Activated naive CD4-positive, alpha-beta T cell treated with anti-CD3 and anti-CD28 coated beads, Interleukin-2, amount 50 U/mL, for 72 hours (primary cell): Measurements from ENCODE around the gene TEX2. TPM values are rescaled to one million over a fixed set of nuclear protein-coding genes. Genes with fewer than 3 reads are reported as not detected.

Experiments used
- ATAC-seq, 2 donors: fragments of 150-1000 bp; cut with Tn5 transposase; 2 replicates each; pipeline ENCODE4 v1.10.0; 2021; ENCODE audit warnings: mild to moderate bottlenecking in 2 of 2, moderate library complexity in 2 of 2
- DNase-seq, 2 donors: peaks; one replicate each; pipeline ENCODE4 v3.0.0; 2021 to 2022; ENCODE audit warnings: low spot score in 2 of 2
- H3K27ac Mint-ChIP-seq, 2 donors: one replicate each; pipeline ENCODE4 v1.8.0; 2022; ENCODE audit warnings: mild to moderate bottlenecking in 2 of 2, mixed read lengths in 2 of 2
- H3K36me3 Mint-ChIP-seq, 2 donors: one replicate each; pipeline ENCODE4 v1.8.0; 2022; ENCODE audit warnings: mixed read lengths in 2 of 2
- H3K9me3 Mint-ChIP-seq, 2 donors: one replicate each; pipeline ENCODE4 v1.8.0; 2022; ENCODE audit warnings: mixed read lengths in 2 of 2
- total RNA-seq, 2 donors: library from RNA; stranded (reverse); gene quantifications; one replicate each; pipeline ENCODE4 v1.2.3, GENCODE V29; 2022

TEX2 gene
- total RNA-seq, 2 donors from 2014 or later = 12.1 to 14.7 TPM

DNA sequence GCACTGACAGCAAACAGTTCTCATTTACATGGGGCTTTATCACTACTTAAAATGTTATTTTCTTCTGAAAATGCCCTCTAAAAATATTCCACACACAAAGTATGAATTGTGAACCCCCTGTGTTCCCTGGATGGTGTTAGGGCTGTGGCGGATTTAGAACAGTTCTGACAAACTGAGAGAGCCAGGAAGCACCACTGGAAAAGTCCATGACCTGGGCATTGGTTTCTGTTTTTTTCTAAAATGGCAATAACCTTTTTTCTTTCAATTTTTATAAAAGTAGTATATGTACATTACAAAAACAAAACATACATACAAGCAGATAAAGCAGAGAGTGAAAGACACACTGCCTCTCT, 112.1 kb downstream of the TEX2 start:
- no peaks in the 10 kb centered on the region for H3K9me3 Mint-ChIP-seq
- no peak for ATAC-seq
- H3K36me3 Mint-ChIP-seq = peaks cover 12 to 16% of the 10 kb centered on the region in 2 donors
- DNase-seq = no peak
- peak overlapping the region in 1 of 2 donors; percentile 53 for H3K27ac Mint-ChIP-seq

DNA sequence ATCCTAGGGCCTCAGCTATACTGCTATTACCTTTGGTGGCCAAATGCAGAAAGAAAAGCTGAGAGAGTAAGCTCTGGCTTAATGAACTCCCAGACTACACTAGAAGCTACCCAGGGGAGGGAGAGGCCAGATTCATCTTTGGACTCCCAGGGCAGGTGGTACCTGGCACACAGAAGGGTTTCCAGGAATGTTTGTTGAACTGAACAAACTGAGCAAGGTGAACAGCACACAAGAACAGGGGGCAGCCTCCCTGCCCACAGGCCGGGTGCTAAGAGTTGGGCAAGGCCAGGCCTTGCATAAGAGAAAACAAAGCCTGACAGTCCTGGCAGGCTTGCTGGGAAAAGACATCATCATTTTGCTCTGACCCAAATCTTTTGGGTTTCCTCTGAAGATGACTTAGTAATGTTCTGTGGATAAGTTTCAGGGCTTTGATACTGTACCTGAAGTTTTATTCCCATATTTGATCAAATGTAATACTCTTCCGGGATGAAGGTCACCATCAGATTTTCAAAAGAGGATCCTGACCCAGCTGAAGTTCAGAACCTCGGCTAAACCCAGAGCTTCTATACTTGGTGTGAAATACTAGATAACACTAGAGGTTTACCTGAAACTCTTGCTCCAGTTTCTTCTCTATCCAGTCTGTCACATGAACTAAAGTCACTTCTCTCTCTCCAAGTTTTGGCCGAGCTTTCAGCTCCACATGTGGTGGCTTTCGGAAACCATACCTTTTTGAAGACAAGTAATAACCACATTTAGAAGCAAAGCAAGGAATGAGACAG, 112.6 kb downstream of the TEX2 start:
- DNase-seq (no peak), ATAC-seq (no peak)
- peaks cover 12 to 16% of the 10 kb centered on the region in 2 donors for H3K36me3 Mint-ChIP-seq
- H3K27ac Mint-ChIP-seq = peak overlapping the region in 1 of 2 donors; percentile 53
- no peaks in the 10 kb centered on the region for H3K9me3 Mint-ChIP-seq

DNA sequence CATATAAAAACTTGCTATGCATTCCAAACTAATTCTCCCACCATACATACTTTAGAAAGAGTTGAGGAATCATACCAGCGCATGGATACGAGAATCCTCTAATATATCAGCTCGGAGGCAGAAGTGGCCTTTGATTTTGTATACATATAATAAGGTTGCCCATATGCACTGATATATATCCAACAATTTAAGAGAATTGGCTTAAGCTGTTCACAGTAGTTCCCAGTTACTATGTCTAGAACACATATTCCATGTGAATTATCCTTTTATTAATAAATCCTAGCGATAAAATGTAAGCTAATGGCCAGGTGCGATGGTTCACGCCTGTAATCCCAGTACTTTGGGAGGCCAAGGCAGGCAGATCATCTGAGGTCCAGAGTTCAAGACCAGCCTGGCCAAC, 113.9 kb downstream of the TEX2 start:
- no peak for DNase-seq
- Mint-ChIP-seq H3K36me3 (peaks cover 12 to 16% of the 10 kb centered on the region in 2 donors), H3K27ac (peak overlapping the region in 1 of 2 donors; percentile 65), H3K9me3 (no peaks in the 10 kb centered on the region)
- no peak for ATAC-seq

DNA sequence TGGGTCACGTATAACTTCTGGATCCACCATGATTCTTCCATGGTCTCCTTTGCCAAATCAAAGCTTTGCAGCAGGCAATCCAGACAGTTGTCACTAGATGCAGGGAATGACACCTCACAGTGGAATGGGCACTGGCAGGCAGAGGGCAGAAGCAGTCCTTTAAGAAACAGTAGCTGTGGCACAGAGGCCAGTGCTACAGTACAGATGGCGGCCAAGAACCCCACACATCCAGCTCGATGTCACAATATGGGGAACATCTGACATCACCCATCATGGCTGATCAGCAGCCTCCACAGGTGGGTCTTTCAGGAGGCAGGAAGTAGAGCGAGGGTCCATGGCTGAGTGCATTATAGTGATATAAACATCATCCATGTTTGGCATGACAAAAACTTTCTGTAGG, 114.4 kb downstream of the TEX2 start:
- ATAC-seq (no peak), DNase-seq (no peak)
- Mint-ChIP-seq H3K36me3 (peaks cover 12 to 16% of the 10 kb centered on the region in 2 donors), H3K27ac (peak overlapping the region; percentile 56 to 81), H3K9me3 (no peaks in the 10 kb centered on the region)

DNA sequence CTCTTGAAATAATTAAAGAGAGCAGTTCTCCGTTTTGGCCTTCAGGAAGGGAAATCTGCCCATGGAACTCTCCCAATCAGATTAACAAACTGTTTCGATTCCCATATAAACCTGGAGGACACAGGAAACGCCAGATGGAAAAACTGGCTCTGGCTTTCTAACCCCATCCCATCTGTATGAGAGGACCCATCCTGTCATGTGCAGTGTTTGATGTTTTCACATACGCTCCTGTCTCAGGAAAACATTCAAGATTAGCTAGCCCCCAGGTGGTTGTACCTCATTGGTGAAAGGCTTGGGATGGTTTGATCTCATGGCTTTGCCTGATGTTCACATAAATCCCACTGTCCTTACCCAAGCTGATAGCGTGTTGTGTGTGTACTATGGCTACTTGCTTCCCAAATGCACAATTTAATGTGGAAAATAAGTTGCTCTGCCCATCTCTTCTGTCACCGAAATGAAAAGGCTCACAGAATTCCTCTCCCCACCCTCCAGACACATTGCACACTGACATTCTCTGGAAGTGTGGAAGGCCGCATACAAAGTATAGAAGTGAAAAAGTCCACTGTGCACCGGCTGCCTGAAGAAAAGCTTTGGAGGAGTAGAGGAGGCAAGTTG, 114.9 kb downstream of the TEX2 start:
- no peaks in the 10 kb centered on the region for H3K9me3 Mint-ChIP-seq
- DNase-seq (no peak), ATAC-seq (no peak)
- peaks cover 12 to 13% of the 10 kb centered on the region in 2 donors for H3K36me3 Mint-ChIP-seq
- peak overlapping the region; percentile 56 to 81 for H3K27ac Mint-ChIP-seq

DNA sequence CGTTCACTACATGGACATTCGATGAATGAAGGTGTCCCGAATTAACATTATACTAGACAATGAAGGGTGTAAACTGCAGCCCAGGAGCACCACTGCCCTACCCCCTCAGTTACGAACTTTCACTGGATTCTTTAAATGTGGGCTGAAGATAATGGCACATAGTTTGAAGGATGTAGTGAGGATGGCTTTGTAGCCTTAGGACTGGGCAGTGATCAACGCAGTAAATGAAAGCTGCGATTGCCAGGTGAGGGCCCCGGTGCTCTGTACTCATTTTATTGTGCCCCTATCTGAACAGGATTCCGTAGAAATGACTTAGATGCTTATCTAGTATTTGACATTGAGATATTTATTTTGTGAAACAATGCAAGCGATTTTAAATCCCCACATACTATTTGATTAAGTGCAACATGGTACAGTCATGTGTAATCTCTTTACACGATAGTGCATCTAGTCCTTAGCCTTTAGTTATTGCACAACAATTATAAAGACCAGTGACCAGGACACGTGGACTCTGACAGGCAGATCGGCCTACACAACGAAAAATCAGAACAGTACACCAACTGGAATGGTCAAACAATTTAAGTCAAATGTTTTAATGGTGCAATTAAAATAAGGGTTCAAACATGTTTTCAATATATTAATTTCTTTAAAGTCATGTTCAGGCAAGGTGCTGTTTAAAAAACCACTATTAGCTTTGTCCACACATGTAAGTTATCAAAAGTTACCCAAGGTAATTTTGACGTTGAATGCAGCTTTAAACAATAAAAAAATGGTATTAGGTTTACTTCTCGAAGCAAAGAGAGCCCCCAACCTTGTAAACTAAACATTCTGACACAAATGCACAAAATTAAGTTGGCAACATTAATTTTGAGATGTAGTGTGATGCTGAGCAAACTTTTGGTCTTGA, 115.7 kb downstream of the TEX2 start:
- Mint-ChIP-seq H3K9me3 (no peaks in the 10 kb centered on the region), H3K27ac (peak overlapping the region in 1 of 2 donors; percentile 56), H3K36me3 (peaks cover 10 to 12% of the 10 kb centered on the region in 2 donors)
- DNase-seq (peak in 1 of 2 donors; percentile 23), ATAC-seq (no peak)

DNA sequence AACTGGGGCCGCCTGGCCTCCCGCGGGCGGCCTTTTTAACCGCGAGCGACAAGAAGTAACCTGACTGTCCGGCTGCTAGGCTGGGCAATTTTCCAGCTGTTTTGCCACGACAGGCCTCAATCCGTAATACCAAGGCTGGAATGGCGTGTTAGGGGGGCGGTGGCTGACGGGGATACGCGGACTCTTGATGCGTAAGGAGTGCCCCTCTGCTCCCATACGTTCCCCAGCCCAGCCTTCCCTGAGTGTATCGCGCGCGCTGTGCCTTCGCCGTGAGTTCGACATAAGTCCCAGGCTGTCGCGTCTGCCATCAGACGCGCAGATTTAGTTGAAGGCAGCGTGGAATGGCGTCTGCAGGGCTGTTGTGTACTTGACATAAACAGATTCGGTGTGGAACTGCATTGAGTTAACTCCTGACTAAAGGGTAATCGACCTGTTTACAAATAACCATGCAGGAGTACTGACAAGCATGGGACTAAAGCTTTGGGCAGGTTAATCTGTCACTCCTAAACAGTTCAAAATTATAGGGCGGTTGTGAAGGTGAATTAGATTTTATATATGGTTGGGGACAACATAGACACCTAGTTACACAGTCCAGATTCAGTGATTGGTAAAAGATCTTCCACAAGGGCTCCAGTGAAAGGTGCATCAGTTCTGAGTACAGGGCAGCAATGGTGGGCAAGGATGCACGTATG, 116.5 kb downstream of the TEX2 start:
- DNase-seq = peak in 1 of 2 donors; percentile 54
- H3K9me3 Mint-ChIP-seq = no peaks in the 10 kb centered on the region
- H3K36me3 Mint-ChIP-seq = peaks cover 10 to 12% of the 10 kb centered on the region in 2 donors
- no peak overlapping the region for H3K27ac Mint-ChIP-seq
- ATAC-seq = peak; percentile 16 to 30

DNA sequence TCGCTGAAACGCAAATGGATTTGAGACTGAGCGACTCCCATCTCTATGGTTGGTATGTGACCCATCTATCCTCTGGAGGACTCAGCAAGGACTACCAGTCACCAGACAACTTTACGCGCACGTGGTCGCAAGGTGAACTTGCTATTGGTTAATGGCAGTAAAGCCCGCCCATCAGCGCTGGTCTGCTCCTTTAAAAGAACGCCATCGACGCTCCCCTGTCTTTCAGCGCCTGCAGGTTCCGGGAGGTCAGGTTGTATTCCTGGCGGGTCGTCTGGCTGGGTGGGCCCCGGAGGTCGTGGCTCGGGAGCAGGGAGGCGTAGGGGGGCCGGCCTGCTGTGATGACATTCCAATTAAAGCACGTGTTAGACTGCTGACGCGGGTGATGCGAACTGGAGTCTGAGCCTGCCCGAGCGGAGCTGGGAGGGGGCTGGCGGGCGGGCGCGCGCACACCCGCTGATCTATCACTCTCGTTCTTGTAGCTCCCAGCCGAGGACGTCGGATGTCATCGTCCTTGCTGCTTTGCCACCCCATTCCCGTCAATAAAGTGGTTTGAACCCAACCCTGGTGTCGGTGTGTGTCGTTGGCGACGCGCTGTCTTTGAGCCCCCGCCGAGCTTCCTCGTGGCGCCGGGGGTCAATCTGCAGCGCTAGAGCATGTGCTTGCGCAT, 117.2 kb downstream of the TEX2 start:
- peaks cover 10 to 12% of the 10 kb centered on the region in 2 donors for H3K36me3 Mint-ChIP-seq
- ATAC-seq (peak; percentile 94 to 97), DNase-seq (peak; percentile 91 to 94)
- no peak overlapping the region for H3K27ac Mint-ChIP-seq
- no peaks in the 10 kb centered on the region for H3K9me3 Mint-ChIP-seq

DNA sequence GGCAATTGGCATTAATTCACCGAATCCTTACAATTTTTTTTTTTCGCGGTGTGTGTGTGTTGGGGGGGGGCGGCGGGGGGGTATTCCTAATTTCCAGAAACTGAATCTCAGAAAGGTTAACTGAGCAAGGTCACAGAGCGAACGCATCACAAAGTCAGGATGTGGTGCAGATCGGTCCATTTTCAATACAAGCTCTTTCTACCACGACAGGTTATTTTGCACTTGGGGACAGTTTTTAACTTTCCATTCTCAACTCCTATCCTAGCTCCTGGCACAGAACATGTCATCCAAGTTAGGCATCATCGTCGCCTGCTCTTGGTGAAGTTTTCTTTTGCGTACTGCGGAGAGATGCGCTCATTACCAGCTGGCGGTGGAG, 117.7 kb downstream of the TEX2 start:
- H3K27ac Mint-ChIP-seq = no peak overlapping the region
- no peak for DNase-seq
- no peak for ATAC-seq
- H3K36me3 Mint-ChIP-seq = peaks cover 10 to 12% of the 10 kb centered on the region in 2 donors
- no peaks in the 10 kb centered on the region for H3K9me3 Mint-ChIP-seq

DNA sequence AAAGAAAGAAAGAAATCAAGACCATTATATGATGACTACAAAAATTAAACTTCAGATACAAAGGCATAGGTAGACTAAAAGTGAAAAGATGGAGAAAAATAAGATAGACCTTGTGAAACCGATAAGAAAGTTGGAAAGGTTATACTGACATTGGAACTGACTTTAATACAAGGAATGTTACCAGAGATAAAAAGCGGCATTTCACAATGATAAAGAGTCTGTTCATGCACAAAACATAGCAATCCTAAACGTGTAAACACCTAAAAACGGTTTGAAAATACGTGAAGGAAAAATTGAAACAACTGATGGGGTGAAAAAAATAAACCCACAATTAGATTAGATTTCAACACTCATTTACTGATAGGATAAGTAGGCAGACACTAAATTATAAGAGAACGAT, 123.5 kb downstream of the TEX2 start:
- ATAC-seq = no peak
- H3K36me3 Mint-ChIP-seq = no peaks in the 10 kb centered on the region
- H3K9me3 Mint-ChIP-seq = no peaks in the 10 kb centered on the region
- H3K27ac Mint-ChIP-seq = no peak overlapping the region
- no peak for DNase-seq

DNA sequence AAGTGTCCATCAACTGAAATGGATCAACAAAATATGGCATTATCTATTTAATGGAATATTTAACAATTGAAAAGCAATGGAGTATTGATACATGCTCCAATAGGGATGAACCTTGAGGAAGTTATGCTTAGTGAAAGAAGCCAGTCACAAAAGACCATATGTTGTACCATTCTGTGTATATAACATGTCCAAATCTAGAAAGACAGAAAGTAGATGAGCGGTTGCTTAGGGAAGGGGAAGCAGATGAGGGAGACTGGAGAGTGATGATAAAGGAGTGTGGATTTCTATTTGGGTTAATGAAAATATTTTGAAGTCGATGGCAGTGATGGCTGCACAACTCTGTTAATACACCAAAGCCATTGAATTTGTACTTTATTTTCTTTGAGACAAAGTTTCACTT, 124.6 kb downstream of the TEX2 start:
- ATAC-seq (no peak), DNase-seq (no peak)
- H3K36me3 Mint-ChIP-seq = no peaks in the 10 kb centered on the region
- no peak overlapping the region for H3K27ac Mint-ChIP-seq
- H3K9me3 Mint-ChIP-seq = no peaks in the 10 kb centered on the region

DNA sequence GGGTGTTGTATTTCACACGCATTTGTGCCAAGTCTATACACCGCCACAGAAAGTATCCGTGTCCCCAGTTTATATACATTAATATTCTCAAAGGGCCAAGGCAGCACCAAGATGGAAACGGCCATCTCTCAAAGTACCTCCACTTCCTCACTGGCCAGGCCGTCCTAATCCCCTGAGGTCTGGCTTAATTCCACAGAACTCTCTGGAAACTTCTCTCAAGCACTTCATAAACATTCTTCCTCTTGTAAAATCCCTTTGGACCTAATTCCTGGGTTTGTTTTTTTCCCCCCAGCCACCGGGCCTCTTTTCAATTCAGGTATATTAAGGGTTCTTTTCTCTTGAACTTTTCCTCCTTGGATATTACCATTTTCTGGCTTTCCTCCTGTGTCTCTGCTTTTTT, 128.1 kb downstream of the TEX2 start:
- H3K27ac Mint-ChIP-seq = no peak overlapping the region
- H3K9me3 Mint-ChIP-seq = no peaks in the 10 kb centered on the region
- DNase-seq = no peak
- H3K36me3 Mint-ChIP-seq = no peaks in the 10 kb centered on the region
- ATAC-seq = no peak

DNA sequence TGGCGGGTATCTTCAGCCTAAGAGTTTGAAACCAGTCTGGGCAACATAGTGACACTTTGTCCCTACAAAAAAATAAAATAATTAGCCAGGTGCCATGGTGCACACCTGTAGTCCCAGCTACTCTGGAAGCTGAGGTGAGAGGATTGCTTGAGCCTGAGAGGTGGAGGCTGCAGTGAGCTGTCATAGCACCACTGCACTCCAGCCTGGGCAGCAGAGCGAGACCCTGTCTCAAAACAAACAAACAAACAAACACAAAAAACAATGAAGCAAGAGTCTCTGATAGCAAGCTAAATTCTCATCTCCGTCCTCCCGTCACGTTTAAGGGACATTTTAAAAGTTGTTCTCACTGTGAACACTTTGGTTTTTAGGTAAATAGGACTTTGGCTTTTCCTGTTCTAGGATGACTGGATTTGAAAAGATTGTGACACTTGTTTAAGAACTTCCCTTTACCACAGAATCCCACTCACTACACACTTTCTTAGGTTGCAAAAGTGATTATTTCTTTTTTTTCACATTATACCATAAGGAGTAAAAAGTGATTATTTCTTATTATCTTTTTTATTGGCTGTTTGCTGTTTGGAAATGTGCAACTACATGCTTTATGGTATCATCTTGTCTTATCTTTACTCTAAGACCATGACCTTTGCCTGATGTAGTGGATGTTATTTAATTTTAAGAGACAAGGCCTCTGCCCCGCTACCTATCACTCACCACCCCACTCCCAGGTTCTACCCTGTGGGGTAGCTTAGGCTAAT, 128.7 kb downstream of the TEX2 start:
- H3K27ac Mint-ChIP-seq = no peak overlapping the region
- H3K36me3 Mint-ChIP-seq = no peaks in the 10 kb centered on the region
- DNase-seq = no peak
- no peak for ATAC-seq
- no peaks in the 10 kb centered on the region for H3K9me3 Mint-ChIP-seq

DNA sequence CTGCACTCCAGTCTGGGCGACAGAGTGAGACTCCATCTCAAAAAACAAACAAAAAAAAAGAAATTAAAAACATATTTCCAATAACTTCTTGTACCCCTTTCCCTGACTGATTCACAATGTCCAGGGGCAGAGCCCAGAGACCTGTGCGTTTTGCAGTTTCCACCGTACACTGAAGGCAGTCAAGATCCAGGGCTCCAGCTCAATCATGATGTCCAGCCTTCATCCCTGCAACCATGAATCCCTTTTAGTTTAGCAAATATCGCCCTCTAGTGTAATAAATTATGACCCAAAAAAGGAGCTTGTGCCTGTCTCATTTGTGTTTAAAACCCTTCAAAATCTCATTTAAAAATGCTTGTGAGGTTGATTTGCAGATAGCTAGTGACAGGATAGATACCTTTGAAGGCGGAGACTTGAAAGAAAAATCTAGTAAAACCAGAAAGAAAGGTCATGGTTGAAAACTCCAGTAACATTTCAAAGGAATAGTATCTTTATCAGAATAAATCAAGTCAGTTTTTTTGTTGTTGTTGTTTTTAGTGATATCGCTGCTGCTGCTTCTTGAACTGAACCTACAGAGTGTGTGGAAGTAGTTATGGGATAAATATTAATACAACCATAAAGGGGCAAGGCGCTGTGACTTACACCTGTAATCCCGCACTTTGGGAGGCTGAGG, 129.4 kb downstream of the TEX2 start:
- ATAC-seq (no peak), DNase-seq (no peak)
- Mint-ChIP-seq H3K27ac (no peak overlapping the region), H3K36me3 (peaks cover 5% of the 10 kb centered on the region in 2 donors), H3K9me3 (no peaks in the 10 kb centered on the region)

DNA sequence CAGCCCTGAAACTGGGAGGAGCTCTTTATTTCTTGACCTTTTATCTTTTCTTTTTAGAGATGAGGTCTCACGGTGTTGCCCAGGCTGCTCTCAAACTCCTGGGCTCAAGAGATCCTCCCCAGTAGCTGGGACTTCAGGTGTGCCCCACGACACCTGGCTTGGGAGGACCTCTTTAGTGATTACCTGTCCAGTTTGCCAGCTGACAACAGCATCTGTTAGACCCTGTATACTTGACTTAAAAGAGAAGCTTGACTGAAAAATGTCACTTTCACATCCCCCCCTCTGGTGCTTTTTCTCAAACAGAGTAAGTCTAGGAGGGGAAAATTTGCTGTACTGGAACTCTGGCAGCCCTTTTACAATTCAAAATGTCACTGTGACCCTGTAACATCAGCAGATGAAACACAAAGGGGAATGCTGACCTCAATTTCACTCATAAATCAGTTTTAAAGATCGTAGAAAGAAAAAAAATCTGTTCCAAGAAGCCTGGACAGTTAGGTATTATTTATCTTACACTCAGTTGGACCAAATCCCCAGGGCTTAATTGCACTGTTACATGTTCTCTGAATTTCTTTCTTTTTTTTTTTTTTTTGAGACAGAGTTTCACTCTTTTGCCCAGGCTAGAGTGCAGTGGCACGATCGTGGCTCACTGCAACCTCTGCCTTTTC, 131.3 kb downstream of the TEX2 start:
- DNase-seq (no peak), ATAC-seq (no peak)
- H3K27ac Mint-ChIP-seq = peak overlapping the region in 1 of 2 donors; percentile 90
- H3K36me3 Mint-ChIP-seq = peaks cover 6% of the 10 kb centered on the region in 2 donors
- no peaks in the 10 kb centered on the region for H3K9me3 Mint-ChIP-seq
